Measurements from ENCODE around the gene ZNF528.

- TF ChIP-seq TOX (CRISPR knock-in tag; IDR thresholded peaks at IDR 0.05; ENCODE audit: borderline replicate concordance) (no peak), PATZ1 (CRISPR knock-in tag; IDR thresholded peaks at IDR 0.05; ENCODE audit: borderline replicate concordance) (no peak), ZC3H10 (CRISPR knock-in tag; IDR thresholded peaks at IDR 0.05) (no peak), CSDC2 (CRISPR knock-in tag; IDR thresholded peaks at IDR 0.05) (no peak), OSR1 (CRISPR knock-in tag; IDR thresholded peaks at IDR 0.05) (no peak), RARB (CRISPR knock-in tag; IDR thresholded peaks at IDR 0.05) (no peak), GLIS3 (CRISPR knock-in tag; IDR thresholded peaks at IDR 0.05) (no peak), PPARA (CRISPR knock-in tag; IDR thresholded peaks at IDR 0.05; ENCODE audit: borderline replicate concordance) (no peak), ZNF565 (CRISPR knock-in tag; conservative IDR thresholded peaks at IDR 0.05; ENCODE audit: low read depth) (no peak), ARNTL (CRISPR knock-in tag; IDR thresholded peaks at IDR 0.05; ENCODE audit: borderline replicate concordance, low read depth) (no peak), ZFP30 (CRISPR knock-in tag; IDR thresholded peaks at IDR 0.05) (no peak)
- TF ChIP-seq, protein P1, sequence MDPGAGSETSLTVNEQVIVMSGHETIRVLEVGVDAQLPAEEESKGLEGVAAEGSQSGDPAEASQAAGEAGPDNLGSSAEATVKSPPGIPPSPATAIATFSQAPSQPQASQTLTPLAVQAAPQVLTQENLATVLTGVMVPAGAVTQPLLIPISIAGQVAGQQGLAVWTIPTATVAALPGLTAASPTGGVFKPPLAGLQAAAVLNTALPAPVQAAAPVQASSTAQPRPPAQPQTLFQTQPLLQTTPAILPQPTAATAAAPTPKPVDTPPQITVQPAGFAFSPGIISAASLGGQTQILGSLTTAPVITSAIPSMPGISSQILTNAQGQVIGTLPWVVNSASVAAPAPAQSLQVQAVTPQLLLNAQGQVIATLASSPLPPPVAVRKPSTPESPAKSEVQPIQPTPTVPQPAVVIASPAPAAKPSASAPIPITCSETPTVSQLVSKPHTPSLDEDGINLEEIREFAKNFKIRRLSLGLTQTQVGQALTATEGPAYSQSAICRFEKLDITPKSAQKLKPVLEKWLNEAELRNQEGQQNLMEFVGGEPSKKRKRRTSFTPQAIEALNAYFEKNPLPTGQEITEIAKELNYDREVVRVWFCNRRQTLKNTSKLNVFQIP (CRISPR knock-in tag; IDR thresholded peaks at IDR 0.05; ENCODE audit: borderline replicate concordance, low read depth): no peak
- TF ChIP-seq, protein P2, sequence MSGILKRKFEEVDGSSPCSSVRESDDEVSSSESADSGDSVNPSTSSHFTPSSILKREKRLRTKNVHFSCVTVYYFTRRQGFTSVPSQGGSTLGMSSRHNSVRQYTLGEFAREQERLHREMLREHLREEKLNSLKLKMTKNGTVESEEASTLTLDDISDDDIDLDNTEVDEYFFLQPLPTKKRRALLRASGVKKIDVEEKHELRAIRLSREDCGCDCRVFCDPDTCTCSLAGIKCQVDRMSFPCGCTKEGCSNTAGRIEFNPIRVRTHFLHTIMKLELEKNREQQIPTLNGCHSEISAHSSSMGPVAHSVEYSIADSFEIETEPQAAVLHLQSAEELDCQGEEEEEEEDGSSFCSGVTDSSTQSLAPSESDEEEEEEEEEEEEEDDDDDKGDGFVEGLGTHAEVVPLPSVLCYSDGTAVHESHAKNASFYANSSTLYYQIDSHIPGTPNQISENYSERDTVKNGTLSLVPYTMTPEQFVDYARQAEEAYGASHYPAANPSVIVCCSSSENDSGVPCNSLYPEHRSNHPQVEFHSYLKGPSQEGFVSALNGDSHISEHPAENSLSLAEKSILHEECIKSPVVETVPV (CRISPR knock-in tag; IDR thresholded peaks at IDR 0.05): no peak
Observed at GRCh38 chr19:52351512-52351911, 46.1 kb upstream of the ZNF528 start.

Data from SK-N-SH treated with all-trans-retinoic acid at 6 μM for 48 hours (cell line).